IPS DF 6.9 (cell line): ENCODE data around the gene TAF9.
"Not testable (repeated sequence)": the region's sequence is repeated elsewhere in the genome, so short reads cannot be mapped to it uniquely, and the experiment has no call there.

Source experiments
- DNase-seq: peaks from one replicate; pipeline ENCODE4 v3.0.0-alpha.2; 2013; ENCODE audit warnings: low read depth, low spot score
- H3K27ac ChIP-seq: one replicate; pipeline ENCODE4 v1.5.1; 2013; ENCODE audit warnings: low read length, control low read depth
- H3K27me3 ChIP-seq: 2 replicates; pipeline ENCODE4 v1.6.1; 2013; ENCODE audit warnings: mild to moderate bottlenecking, low read length; ENCODE audit not compliant: control insufficient read depth, insufficient read depth
- H3K36me3 ChIP-seq: 2 replicates; pipeline ENCODE4 v1.6.1; 2013; ENCODE audit warnings: low read length; ENCODE audit not compliant: control insufficient read depth, insufficient read depth
- H3K4me1 ChIP-seq: 2 replicates; pipeline ENCODE4 v1.6.1; 2013; ENCODE audit warnings: low read length; ENCODE audit not compliant: control insufficient read depth, insufficient read depth
- H3K4me3 ChIP-seq: 2 replicates; pipeline ENCODE4 v1.5.1; 2013; ENCODE audit warnings: mild to moderate bottlenecking, low read length
- H3K9me3 ChIP-seq: 2 replicates; pipeline ENCODE4 v1.6.1; 2013; ENCODE audit warnings: low read length, inconsistent platforms; ENCODE audit not compliant: control insufficient read depth, insufficient read depth
- WGBS: extraction: QIAGEN DNeasy Blood & Tissue Kit; methylation state at CpG from one replicate; pipeline ENCODE4 v1.1.7; 2013; ENCODE audit warnings: mixed read lengths, missing lambda C conversion rate; ENCODE audit not compliant: insufficient read length, insufficient coverage; 5-methylcytosine and 5-hydroxymethylcytosine counted together

The TAF9 gene

DNA sequence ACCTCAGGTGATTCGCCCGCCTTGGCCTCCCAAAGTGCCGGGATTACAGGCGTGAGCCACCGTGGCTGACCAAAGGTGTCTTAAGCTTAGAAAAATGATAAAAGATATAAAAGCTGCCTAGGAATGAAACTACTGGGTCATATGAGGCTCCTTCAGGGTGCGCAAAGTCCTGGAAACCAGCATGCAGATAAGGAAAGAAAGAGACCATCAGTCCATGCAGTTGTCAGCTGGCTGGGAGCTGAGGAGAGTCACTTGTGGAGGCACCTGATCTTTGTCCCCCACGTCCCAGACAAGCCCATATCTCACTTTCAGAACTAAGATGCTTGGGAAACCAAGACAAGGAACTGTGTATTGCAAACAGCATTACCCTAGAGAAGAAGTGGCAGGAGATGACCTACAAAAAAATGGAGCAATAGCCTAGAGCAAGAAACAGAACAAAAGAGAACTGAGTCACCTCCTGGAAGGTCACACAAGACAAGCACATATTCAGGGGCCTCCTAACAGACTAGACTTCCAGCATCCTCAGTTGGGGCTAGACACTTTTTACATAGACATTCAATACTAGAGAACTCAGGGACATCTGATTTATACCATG, 33.9 kb downstream of the TAF9 start:
- no peak overlapping the region for H3K4me3 ChIP-seq
- no peaks in the 10 kb centered on the region for H3K27me3 ChIP-seq
- no peaks in the 10 kb centered on the region for H3K9me3 ChIP-seq
- WGBS, result no CpG with 5 or more reads among the region's 7 CpGs
- H3K36me3 ChIP-seq, result no peaks in the 10 kb centered on the region
- DNase-seq, result no peak
- peaks cover 2% of the 10 kb centered on the region; the same call in 1 of the 2 replicates for H3K4me1 ChIP-seq
- H3K27ac ChIP-seq, result no peak overlapping the region

- Histone ChIP-seq H3K27me3 (no peaks in the 10 kb centered on the region), H3K36me3 (no peaks in the 10 kb centered on the region), H3K4me1 (peaks cover 2% of the 10 kb centered on the region; the same call in 1 of the 2 replicates), H3K27ac (no peak overlapping the region), H3K4me3 (no peak overlapping the region), H3K9me3 (no peaks in the 10 kb centered on the region)
- WGBS, result no CpG with 5 or more reads among the region's 18 CpGs
- peak; percentile 71 for DNase-seq
Observed at GRCh38 chr5:69334793-69335268, 34.5 kb downstream of the TAF9 start.

DNA sequence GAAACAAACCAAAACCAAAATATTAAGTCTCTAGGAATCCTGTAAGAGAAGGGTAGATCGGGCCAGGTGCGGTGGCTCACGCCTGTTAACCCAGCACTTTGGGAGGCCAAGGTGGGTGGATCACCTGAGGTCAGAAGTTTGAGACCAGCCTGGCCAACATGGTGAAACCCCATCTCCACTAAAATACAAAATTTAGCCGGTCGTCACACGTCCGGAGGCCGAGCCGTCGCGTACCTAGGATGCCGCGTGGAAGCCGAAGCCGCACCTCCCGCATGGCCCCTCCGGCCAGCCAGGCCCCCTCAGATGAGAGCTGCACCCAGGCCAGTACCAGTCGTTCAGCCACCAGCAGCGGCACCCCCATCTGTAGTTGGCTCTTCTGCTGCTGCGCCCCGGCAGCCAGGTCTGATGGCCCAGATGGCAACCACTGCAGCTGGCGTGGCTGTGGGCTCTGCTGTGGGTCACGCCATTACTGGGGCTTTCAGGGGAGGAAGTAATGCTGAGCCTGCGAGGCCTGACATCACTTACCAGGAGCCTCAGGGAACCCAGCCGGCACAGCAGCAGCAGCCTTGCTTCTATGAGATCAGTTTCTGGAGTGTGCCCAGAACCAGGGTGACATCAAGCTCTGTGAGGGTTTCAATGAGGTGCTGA, 35.5 kb downstream of the TAF9 start:
- not testable (repeated sequence) for H3K27ac ChIP-seq, H3K4me1 ChIP-seq, DNase-seq, H3K36me3 ChIP-seq, H3K4me3 ChIP-seq, H3K27me3 ChIP-seq, H3K9me3 ChIP-seq
- no CpG with 5 or more reads among the region's 25 CpGs for WGBS

DNA sequence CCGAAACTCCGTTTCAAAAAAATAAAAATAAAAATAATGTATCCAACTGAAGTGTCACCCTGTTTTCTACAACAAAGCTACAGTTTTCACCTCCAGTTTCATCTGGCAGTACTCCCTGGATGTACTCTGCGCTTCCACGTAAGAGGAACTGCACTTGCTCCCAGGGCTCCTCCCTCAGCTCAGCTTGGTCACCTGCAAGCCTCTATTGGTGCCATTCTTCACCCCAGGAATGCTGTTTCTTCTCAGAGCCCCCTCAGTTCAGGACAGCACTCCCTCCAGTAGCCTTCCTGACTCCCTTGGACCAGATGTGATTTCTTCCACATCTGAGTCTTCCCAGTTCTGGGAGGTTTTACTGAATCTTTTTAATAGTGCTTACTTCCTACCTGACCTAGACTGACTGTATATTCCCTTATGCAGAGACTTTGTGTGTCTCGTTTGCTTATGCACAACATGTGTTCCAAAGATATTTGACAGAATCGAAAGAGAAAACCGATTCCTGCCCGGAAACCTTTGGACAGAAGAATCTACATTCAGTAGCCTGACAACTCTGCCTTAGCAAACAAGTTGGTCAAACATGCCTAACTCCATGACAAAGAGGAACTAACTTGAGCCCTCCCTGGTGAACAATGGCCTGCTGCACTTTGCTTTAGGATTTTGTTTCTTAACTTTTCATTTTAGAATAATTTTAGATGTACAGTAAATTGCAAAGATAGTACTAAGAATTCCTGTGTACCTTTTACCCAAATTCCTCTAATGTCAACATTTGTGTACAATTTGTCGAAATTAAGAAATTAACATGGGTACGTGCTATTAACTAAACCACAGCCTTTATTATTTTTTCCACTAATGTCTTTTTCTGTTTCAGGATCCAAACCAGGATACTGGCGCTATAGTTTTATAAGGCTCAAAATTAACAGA, 37.5 kb downstream of the TAF9 start:
- H3K27me3 ChIP-seq, result no peaks in the 10 kb centered on the region
- WGBS, result no CpG with 5 or more reads among the region's 11 CpGs
- H3K27ac ChIP-seq, result no peak overlapping the region
- no peaks in the 10 kb centered on the region for H3K9me3 ChIP-seq
- peaks cover 2% of the 10 kb centered on the region; the same call in 1 of the 2 replicates for H3K4me1 ChIP-seq
- no peak overlapping the region for H3K4me3 ChIP-seq
- DNase-seq, result no peak
- no peaks in the 10 kb centered on the region for H3K36me3 ChIP-seq

- Histone ChIP-seq H3K9me3 (no peaks in the 10 kb centered on the region), H3K36me3 (no peaks in the 10 kb centered on the region), H3K27ac (no peak overlapping the region), H3K27me3 (no peaks in the 10 kb centered on the region), H3K4me3 (no peak overlapping the region), H3K4me1 (peaks cover 2% of the 10 kb centered on the region; the same call in 1 of the 2 replicates)
- WGBS, result no CpG with 5 or more reads among the region's 9 CpGs
- no peak for DNase-seq
Observed at GRCh38 chr5:69329905-69330489, 39.3 kb downstream of the TAF9 start.

GRCh38 chr5:69326365-69326764, 43.0 kb downstream of the TAF9 start:
- H3K36me3 ChIP-seq, result no peaks in the 10 kb centered on the region
- H3K9me3 ChIP-seq, result 0 out of 2 replicates have a peak, but pooled peaks cover 1% of the 10 kb centered on the region
- H3K4me3 ChIP-seq, result no peak overlapping the region
- no peaks in the 10 kb centered on the region for H3K4me1 ChIP-seq
- no peaks in the 10 kb centered on the region for H3K27me3 ChIP-seq
- WGBS, result no CpG with 5 or more reads among the region's 1 CpG
- H3K27ac ChIP-seq, result no peak overlapping the region
- DNase-seq, result no peak

GRCh38 chr5:69317391-69317790, 51.9 kb downstream of the TAF9 start:
- no peak for DNase-seq
- no peak overlapping the region for H3K27ac ChIP-seq
- WGBS, result no CpG with 5 or more reads among the region's 4 CpGs
- H3K4me3 ChIP-seq, result no peak overlapping the region
- H3K36me3 ChIP-seq, result no peaks in the 10 kb centered on the region
- H3K9me3 ChIP-seq, result no peaks in the 10 kb centered on the region
- H3K4me1 ChIP-seq, result no peaks in the 10 kb centered on the region
- no peaks in the 10 kb centered on the region for H3K27me3 ChIP-seq

- DNase-seq, result no peak
- Histone ChIP-seq H3K27me3 (no peaks in the 10 kb centered on the region), H3K9me3 (no peaks in the 10 kb centered on the region), H3K36me3 (no peaks in the 10 kb centered on the region), H3K4me3 (no peak overlapping the region), H3K27ac (no peak overlapping the region), H3K4me1 (no peaks in the 10 kb centered on the region)
- no CpG with 5 or more reads among the region's 1 CpG for WGBS
Observed at GRCh38 chr5:69315972-69316371, 53.3 kb downstream of the TAF9 start.
